ENCODE measurements around the gene PCDH9.

Gene PCDH9

GRCh38 chr13:66553391-66553790 is 676.7 kb downstream of the PCDH9 start:
- no peak for DNase-seq

- no peak for DNase-seq
These were observed 679.0 kb downstream of the PCDH9 start for GRCh38 chr13:66551128-66551527.

DNA sequence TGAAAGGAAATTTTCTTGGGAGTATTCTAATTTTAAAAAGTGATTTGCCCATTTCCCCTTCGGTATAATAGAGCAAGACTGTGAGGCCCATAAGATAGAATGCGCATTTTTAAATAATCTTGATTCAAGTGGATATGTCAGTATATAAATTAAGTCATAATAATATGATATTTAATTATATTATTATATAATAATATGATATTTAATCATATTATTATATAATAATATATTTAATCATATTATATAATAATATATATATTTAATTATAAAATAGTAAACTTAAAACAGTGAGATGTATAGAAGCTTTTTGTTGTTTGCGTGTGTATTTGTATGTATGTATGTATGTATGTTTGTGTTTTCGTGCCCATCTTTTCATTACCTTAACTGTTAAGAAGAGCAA is 682.5 kb downstream of the PCDH9 start:
- no peak for DNase-seq

- DNase-seq = no peak
These were observed 683.4 kb downstream of the PCDH9 start for GRCh38 chr13:66546534-66547379.

DNA sequence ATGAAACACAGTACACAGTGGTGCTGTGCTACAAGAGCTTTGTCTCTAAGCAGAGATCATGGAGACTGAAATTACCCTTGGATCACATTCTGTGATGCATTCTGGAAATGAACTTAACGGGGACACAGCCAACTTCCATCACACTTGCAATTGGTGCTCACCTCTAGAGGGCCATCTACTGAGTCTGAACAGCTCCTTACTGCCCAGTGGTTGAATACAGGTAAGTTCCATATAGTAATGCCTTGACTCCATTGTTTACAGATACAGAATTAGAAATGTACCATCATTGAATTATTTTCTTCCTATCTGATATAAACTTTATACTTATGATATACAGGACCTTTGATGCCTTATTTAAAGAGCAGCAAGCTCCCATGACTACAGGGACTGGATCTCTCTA is 686.4 kb downstream of the PCDH9 start:
- no peak for DNase-seq

DNA sequence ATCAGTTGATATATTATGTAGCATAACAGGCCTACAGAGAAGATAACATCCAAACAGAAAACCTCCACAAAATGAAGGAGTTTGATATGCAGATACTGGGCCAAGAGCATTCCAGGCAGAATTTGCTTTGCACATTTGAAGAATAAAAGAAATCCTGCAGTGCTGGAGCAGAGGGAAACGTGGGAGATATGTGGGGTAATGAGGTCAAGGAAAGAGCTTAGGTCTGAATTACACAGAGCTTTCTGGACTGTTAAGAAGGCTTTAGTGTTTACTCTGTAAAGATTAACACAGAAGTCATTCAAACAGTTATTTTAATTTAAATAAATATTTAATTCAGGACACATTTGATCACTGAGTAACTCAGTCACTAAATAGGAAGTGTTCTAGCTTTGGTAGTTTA is 692.7 kb downstream of the PCDH9 start:
- DNase-seq = no peak

DNA sequence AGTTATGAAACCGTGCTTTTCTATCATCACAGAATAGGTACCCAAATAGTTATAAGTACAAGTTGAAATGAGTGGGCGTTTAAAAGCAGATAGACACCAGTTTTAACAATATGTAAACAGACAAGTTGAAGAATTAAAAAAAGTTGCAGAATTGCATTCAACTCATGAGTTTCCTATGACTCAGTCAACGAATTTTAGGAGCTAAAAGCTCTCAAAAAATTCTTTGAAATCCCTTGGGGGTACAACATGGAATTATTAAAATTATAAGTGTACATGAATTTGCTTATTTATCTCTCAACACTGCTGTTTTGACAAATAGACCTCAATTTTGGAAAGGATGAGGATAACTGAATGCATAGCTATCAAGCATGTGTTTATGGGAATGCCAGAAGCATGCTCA is 693.4 kb downstream of the PCDH9 start:
- no peak for DNase-seq

- DNase-seq = no peak
These were observed 695.6 kb downstream of the PCDH9 start for GRCh38 chr13:66534561-66534960.

GRCh38 chr13:66532845-66533244 is 697.3 kb downstream of the PCDH9 start:
- no peak for DNase-seq

GRCh38 chr13:66532146-66532545 is 698.0 kb downstream of the PCDH9 start:
- no peak for DNase-seq

DNA sequence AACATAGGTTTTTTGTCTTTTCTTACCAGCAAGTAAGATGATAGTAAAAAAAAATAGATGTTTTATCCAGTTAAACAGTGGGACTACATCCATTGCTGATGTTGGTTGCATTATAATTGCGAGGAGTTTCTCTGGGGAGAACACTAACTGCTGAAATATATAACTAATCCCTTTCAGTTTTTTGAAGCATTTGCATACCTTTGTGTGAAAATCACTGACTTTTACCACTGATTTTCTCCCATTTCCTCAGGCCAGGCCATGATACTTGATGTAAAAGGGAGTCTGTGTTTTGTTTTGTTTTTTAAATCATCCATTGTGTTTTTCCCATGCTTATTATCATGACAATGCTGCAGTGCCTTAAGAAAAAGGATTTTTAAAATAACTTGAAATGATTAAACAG is 699.5 kb downstream of the PCDH9 start:
- DNase-seq = no peak

DNA sequence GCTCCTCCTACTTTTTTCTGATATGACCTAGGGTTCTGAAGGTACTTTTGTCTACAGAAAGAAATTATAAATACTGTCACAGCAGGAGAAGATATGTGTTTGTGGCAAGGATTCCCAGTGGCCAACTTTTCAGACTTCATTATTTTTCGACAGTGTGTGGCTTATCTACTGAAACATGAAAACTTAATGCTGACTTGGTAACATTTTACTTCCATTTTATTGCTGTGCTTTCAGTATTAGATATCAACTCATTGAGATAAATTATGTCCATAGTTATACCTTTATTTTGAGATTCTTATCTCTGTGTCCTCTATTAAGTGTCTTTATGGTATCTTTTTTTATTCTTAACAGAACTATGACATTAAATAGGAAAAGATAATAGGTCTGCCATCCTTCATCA is 700.0 kb downstream of the PCDH9 start:
- no peak for DNase-seq

GRCh38 chr13:66528944-66529576 is 701.1 kb downstream of the PCDH9 start:
- no peak for DNase-seq

GRCh38 chr13:66528180-66528579 is 702.0 kb downstream of the PCDH9 start:
- no peak for DNase-seq

DNA sequence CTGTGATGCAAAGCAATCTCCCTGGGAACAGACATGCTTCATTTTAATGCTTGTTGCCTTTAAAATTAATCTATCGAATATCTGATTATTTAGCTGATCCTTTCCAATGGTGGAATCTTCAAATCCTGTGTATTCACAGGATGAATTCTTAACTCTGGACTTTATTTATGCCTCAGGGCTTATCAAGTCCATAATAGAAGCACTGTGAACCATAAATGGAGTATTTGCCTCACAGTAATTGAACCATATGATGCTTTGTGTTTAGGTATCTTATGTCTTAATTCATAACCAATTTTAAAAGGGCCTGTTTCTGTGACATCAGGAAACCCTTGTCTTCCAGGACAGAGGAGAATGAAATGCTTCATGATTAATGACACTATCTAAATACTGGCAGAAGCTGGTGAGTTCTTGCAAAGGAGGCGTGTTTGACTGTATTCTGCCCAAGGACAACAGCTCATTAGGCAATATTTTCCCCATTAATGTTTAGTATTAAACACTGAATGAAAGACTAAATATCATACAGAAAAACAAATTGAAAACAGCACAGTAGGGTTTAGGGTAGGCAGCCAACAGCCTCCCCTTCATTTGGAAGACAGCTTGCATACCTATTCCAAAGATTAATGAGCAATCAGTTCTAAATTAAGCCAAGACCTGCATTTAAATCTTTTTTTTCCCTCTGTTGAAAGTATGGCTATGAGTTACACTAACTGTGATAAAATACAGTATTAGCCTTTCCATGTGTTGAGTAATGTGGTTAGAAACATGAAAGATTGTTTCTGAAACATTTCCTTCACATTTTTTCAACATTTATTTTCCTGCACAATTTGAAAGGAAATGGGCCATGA is 709.4 kb downstream of the PCDH9 start:
- DNase-seq = no peak

DNA sequence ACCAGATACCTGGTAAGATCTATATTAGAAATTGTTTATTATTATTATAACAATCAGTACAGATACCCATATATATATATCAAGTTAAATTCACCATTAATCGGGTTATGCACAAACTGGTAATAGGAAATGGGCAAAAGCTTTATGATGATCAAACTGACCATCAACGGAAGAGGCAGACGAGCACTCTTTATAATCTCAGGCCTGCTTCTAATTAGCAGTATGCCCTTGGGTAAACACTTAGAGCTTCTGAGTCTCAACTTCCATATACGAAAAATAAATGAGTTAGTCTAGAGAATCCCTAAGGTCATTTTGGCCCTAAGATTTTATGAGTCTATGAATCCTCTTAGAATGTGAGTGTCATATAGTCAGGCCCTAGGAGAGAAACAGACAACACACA is 710.9 kb downstream of the PCDH9 start:
- DNase-seq = no peak

DNA sequence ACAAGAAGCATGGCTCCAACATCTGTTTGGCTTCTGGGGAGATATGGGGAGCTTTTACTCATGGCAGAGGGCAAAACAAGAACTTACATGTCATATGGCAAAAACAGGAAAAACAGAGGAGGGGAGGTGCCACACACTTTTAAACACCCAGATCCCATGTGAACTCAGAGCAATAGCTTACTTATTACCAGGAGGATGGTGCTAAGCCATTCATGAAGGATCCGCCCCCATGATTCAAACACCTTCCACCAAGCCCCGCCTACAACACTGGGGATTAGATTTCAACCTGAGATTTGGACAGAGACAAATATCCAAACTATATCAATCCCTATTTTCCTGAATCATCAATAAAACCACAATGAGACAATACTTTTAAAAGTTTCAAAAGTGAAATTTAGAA is 712.1 kb downstream of the PCDH9 start:
- no peak for DNase-seq

- no peak for DNase-seq
These were observed 716.4 kb downstream of the PCDH9 start for GRCh38 chr13:66513728-66514127.

- no peak for DNase-seq
These were observed 721.0 kb downstream of the PCDH9 start for GRCh38 chr13:66509175-66509574.

DNA sequence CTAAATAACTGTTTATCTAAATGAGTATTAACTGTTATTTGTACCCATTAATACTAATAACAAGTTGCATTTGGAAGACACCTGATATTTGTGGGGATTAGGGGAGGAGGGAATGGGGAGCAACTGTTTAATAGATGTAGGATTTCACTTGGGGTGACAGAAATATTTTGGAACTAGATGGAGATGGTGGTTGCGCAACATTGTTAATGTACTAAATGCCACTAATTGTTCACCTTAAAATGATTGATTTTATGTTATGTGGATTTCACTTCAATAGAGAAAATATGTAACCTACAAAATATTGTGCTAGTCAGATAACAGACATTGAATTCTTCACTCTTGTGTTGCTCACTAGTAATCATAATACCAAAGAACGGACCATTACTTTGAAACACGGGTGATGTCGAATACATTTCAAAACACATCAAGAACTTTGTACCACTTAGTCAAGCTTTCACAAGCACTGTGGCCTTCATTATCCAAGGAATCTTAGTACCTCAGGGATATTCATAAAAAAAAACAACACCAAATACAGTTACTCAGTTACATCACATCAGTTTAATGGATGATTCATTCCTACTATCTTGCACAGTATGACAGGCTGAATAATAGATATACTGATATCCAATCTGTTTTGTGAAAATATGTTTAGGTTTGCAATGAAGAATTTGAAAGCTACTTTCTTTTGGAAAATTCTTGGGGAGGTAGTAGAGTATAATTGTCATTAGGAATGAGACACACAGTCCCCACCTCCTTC is 721.8 kb downstream of the PCDH9 start:
- no peak for DNase-seq

GRCh38 chr13:66506979-66507378 is 723.2 kb downstream of the PCDH9 start:
- DNase-seq = no peak

- no peak for DNase-seq
These were observed 723.9 kb downstream of the PCDH9 start for GRCh38 chr13:66506051-66506777.

Data from NCI-H510A (cell line).